PC-9 (cell line): ENCODE data around the gene POLD4.

Source experiments
- CTCF ChIP-seq: fragments of 200-600 bp; sonication (generic); conservative IDR thresholded peaks from 2 replicates; pipeline ENCODE4 v1.6.1; 2017; ENCODE audit warnings: mixed run types, antibody characterized with exemption, mild to moderate bottlenecking, moderate library complexity
- EZH2 ChIP-seq: fragments of 200-600 bp; sonication (generic); IDR thresholded peaks from 2 replicates; pipeline ENCODE4 v1.8.0; 2017; ENCODE audit warnings: antibody characterized with exemption, low read depth

GRCh38 chr11:67391304-67392182, 38.2 kb upstream of the POLD4 start, which contains the start of gene RAD9A:
- TF ChIP-seq CTCF (no peak), EZH2 (no peak)
